HT-29 (cell line): ENCODE results near the gene ITPRIP. TPM values are rescaled to one million over a fixed set of nuclear protein-coding genes. Genes with fewer than 3 reads are reported as not detected.

ENCODE experiments used
- DNase-seq: peaks from one replicate; pipeline ENCODE4 v3.0.0-alpha.2; 2015; ENCODE audit warnings: low spot score
- total RNA-seq: library from RNA; depleted of rRNA; stranded (reverse); fragments of >200 nt; shearing (Covaris generic); gene quantifications from 2 replicates; pipeline ENCODE4 v1.2.3, GENCODE V29; 2014

ITPRIP gene
- total RNA-seq, 1 experiment from 2014 or later: 2.4 TPM

- DNase-seq: no peak
Measured at GRCh38 chr10:104325436-104326435, 12.5 kb downstream of the ITPRIP start.

GRCh38 chr10:104324931-104325330 is 13.3 kb downstream of the ITPRIP start:
- DNase-seq: no peak

GRCh38 chr10:104324221-104324686 is 14.0 kb downstream of the ITPRIP start:
- no peak for DNase-seq

GRCh38 chr10:104323760-104324201 is 14.5 kb downstream of the ITPRIP start:
- no peak for DNase-seq

- DNase-seq: no peak
Measured at GRCh38 chr10:104323085-104323484, 15.2 kb downstream of the ITPRIP start.

GRCh38 chr10:104322416-104322782 is 15.9 kb downstream of the ITPRIP start:
- no peak for DNase-seq

- no peak for DNase-seq
Measured at GRCh38 chr10:104321725-104322415, 16.4 kb downstream of the ITPRIP start.

GRCh38 chr10:104321226-104321625 is 17.0 kb downstream of the ITPRIP start:
- no peak for DNase-seq

GRCh38 chr10:104318810-104319741 is 19.2 kb downstream of the ITPRIP start:
- no peak for DNase-seq

- DNase-seq: no peak
Measured at GRCh38 chr10:104318326-104318725, 19.9 kb downstream of the ITPRIP start.

GRCh38 chr10:104317726-104318299 is 20.5 kb downstream of the ITPRIP start:
- DNase-seq: no peak

GRCh38 chr10:104317269-104317710 is 21.0 kb downstream of the ITPRIP start:
- no peak for DNase-seq

GRCh38 chr10:104316321-104317099 is 21.8 kb downstream of the ITPRIP start:
- DNase-seq: no peak

GRCh38 chr10:104315486-104315921 is 22.8 kb downstream of the ITPRIP start:
- no peak for DNase-seq

- DNase-seq: no peak
Measured at GRCh38 chr10:104314591-104315485, 23.4 kb downstream of the ITPRIP start.

GRCh38 chr10:104311184-104311720 is 27.0 kb downstream of the ITPRIP start:
- no peak for DNase-seq

GRCh38 chr10:104309980-104310978 is 28.0 kb downstream of the ITPRIP start:
- no peak for DNase-seq
